GM12878 (cell line): ENCODE results near the gene LRFN2.

ENCODE experiments used
- CTCF ChIP-seq, 3 experiments: IDR thresholded peaks in 2 of 3; conservative IDR thresholded peaks in 1 of 3; 2 replicates each; pipeline ENCODE4 v1.5.1; 2011; ENCODE audit warnings: low read depth in 3 of 3, low read length in 3 of 3, mild to moderate bottlenecking in 3 of 3, control low read depth in 2 of 3, moderate library complexity in 2 of 3, inconsistent platforms in 1 of 3, mixed read lengths in 1 of 3; ENCODE audit not compliant: control insufficient read depth in 2 of 3, insufficient read depth in 1 of 3; ENCODE audit errors: extremely low read depth in 1 of 3
- E2F4 ChIP-seq: IDR thresholded peaks from 2 replicates; pipeline ENCODE4 v1.6.1; 2012; ENCODE audit warnings: low read depth, low read length, improper control_type of control experiment
- E4F1 ChIP-seq: fragments of 450-650 bp; IDR thresholded peaks from 2 replicates; pipeline ENCODE4 v1.6.1; 2018; ENCODE audit warnings: borderline replicate concordance, mild to moderate bottlenecking; ENCODE audit not compliant: partially characterized antibody
- EP300 ChIP-seq, 2 experiments: fragments of 150-350 bp in 1 of 2; IDR thresholded peaks; 2 replicates each; pipeline ENCODE4 v1.6.1; 2011 to 2012; ENCODE audit warnings: low read depth in 2 of 2, low read length in 2 of 2, borderline replicate concordance in 1 of 2, improper control_type of control experiment in 1 of 2, inconsistent platforms in 1 of 2; ENCODE audit not compliant: control insufficient read depth in 1 of 2
- EZH2 ChIP-seq: IDR thresholded peaks from 2 replicates; pipeline ENCODE4 v1.6.1; 2012; ENCODE audit warnings: low read depth, mild to moderate bottlenecking, control low read depth, inconsistent platforms, low read length, borderline replicate concordance; ENCODE audit not compliant: control insufficient read depth
- HDAC2 ChIP-seq: fragments of 200-600 bp; sonication (generic); IDR thresholded peaks from 2 replicates; pipeline ENCODE4 v1.6.1; 2017
- NR2C2 ChIP-seq: IDR thresholded peaks from 2 replicates; pipeline ENCODE4 v1.6.1; 2011; ENCODE audit warnings: borderline replicate concordance, low read depth; ENCODE audit not compliant: control insufficient read depth, insufficient read length
- POLR2A ChIP-seq: IDR thresholded peaks from 2 replicates; pipeline ENCODE4 v1.6.1; 2011; ENCODE audit warnings: low read depth, mild to moderate bottlenecking, low read length
- POLR2AphosphoS5 ChIP-seq: IDR thresholded peaks from 2 replicates; pipeline ENCODE4 v1.6.1; 2011; ENCODE audit warnings: mild to moderate bottlenecking, low read length, inconsistent platforms
- RBBP5 ChIP-seq: fragments of 200-600 bp; sonication (generic); conservative IDR thresholded peaks from 2 replicates; pipeline ENCODE4 v1.6.1; 2016
- SIN3A ChIP-seq: IDR thresholded peaks from 2 replicates; pipeline ENCODE4 v1.6.1; 2012; ENCODE audit warnings: low read depth, low read length, improper control_type of control experiment
- SMAD1 ChIP-seq: fragments of 450-650 bp; IDR thresholded peaks from 2 replicates; pipeline ENCODE4 v1.6.1; 2018; ENCODE audit warnings: mild to moderate bottlenecking, low read depth; ENCODE audit not compliant: partially characterized antibody
- ZNF217 ChIP-seq: fragments of 450-650 bp; IDR thresholded peaks from 2 replicates; pipeline ENCODE4 v1.6.1; 2017; ENCODE audit warnings: antibody characterized with exemption, mild to moderate bottlenecking
- ZNF274 ChIP-seq: IDR thresholded peaks from one replicate; pipeline ENCODE4 v1.8.0; 2011; ENCODE audit not compliant: insufficient read length, insufficient read depth

- TF ChIP-seq E4F1 (no peak), NR2C2 (no peak), ZNF217 (no peak), SMAD1 (no peak), SIN3A (no peak), EP300 (IDR thresholded peaks at IDR 0.05; ENCODE audit: borderline replicate concordance in 1 of 2, control insufficient read depth in 1 of 2, low read depth in 2 of 2, low read length in 2 of 2) (no peak), EZH2 (no peak), RBBP5 (no peak), CTCF (IDR thresholded peaks at IDR 0.05 in 2 of 3, conservative IDR thresholded peaks at IDR 0.05 in 1 of 3; ENCODE audit: control insufficient read depth in 2 of 3, extremely low read depth in 1 of 3, insufficient read depth in 1 of 3, low read depth in 3 of 3, low read length in 3 of 3) (no peak), HDAC2 (no peak), ZNF274 (no peak), POLR2A (no peak), POLR2AphosphoS5 (no peak), E2F4 (no peak)
Measured at GRCh38 chr6:40511884-40512283, 75.3 kb downstream of the LRFN2 start.
